Panc1 (cell line): ENCODE measurements around the gene AGAP1.

ENCODE experiments used
- CTCF ChIP-seq: fragments of 450-650 bp; IDR thresholded peaks from 2 replicates; pipeline ENCODE4 v1.5.1; 2017; ENCODE audit warnings: mild to moderate bottlenecking
- POLR2AphosphoS5 ChIP-seq: IDR thresholded peaks from 2 replicates; pipeline ENCODE4 v1.6.1; 2012; ENCODE audit warnings: mild to moderate bottlenecking, low read depth, low read length, moderate library complexity
- TCF7L2 ChIP-seq: IDR thresholded peaks from 2 replicates; pipeline ENCODE4 v1.6.1; 2011; ENCODE audit warnings: mild to moderate bottlenecking, low read depth, low read length, inconsistent platforms

- TF ChIP-seq CTCF = peak; percentile 97
- TF ChIP-seq POLR2AphosphoS5 = no peak
- no peak for TF ChIP-seq TCF7L2
Observed at GRCh38 chr2:236176417-236176816, 682.6 kb downstream of the AGAP1 start.
